HG03039 (cell line): ENCODE measurements around the gene TMEM184A.

Experiments used
- ATAC-seq: cut with Tn5 transposase; IDR thresholded peaks from one replicate; pipeline ENCODE4 v1.9.1; 2021; ENCODE audit warnings: mild to moderate bottlenecking, moderate library complexity; ENCODE audit not compliant: unreplicated experiment

TMEM184A gene

GRCh38 chr7:1553512-1554210 is 2.3 kb downstream of the TMEM184A start:
- ATAC-seq, result no peak

GRCh38 chr7:1552200-1552599 is 3.8 kb downstream of the TMEM184A start:
- ATAC-seq, result no peak

- no peak for ATAC-seq
Observed at GRCh38 chr7:1550846-1551155, 5.2 kb downstream of the TMEM184A start.

GRCh38 chr7:1550005-1550845 is 5.8 kb downstream of the TMEM184A start:
- no peak for ATAC-seq

- ATAC-seq, result no peak
Observed at GRCh38 chr7:1549357-1550004, 6.5 kb downstream of the TMEM184A start.

GRCh38 chr7:1548944-1549343 is 7.1 kb downstream of the TMEM184A start:
- ATAC-seq, result no peak

- ATAC-seq, result no peak
Observed at GRCh38 chr7:1548438-1548831, 7.6 kb downstream of the TMEM184A start.

- no peak for ATAC-seq
Observed at GRCh38 chr7:1547777-1548437, 8.1 kb downstream of the TMEM184A start.

- ATAC-seq, result no peak
Observed at GRCh38 chr7:1546909-1547776, 8.9 kb downstream of the TMEM184A start.

GRCh38 chr7:1546274-1546908 is 9.6 kb downstream of the TMEM184A start:
- ATAC-seq, result no peak

GRCh38 chr7:1545417-1546246 is 10.4 kb downstream of the TMEM184A start:
- no peak for ATAC-seq

- ATAC-seq, result no peak
Observed at GRCh38 chr7:1544896-1545416, 11.0 kb downstream of the TMEM184A start.

- ATAC-seq, result no peak
Observed at GRCh38 chr7:1544178-1544895, 11.7 kb downstream of the TMEM184A start.

GRCh38 chr7:1543826-1544177 is 12.2 kb downstream of the TMEM184A start:
- no peak for ATAC-seq

GRCh38 chr7:1542841-1543747 is 12.9 kb downstream of the TMEM184A start:
- no peak for ATAC-seq

GRCh38 chr7:1542329-1542728 is 13.7 kb downstream of the TMEM184A start:
- no peak for ATAC-seq

GRCh38 chr7:1541431-1542162 is 14.4 kb downstream of the TMEM184A start:
- no peak for ATAC-seq
